PC-3 (cell line): ENCODE measurements around the gene GNG11. TPM values are rescaled to one million over a fixed set of nuclear protein-coding genes. Genes with fewer than 3 reads are reported as not detected.

Source experiments
- total RNA-seq: library from RNA; depleted of rRNA; stranded (reverse); fragments of >200 nt; gene quantifications from 2 replicates; pipeline ENCODE4 v1.2.3, GENCODE V29; 2014; rRNA removed

The GNG11 gene
- total RNA-seq, 1 experiment from 2014 or later, result 3.0 TPM

Other genes starting within 250 kb of the GNG11 start
- gene TFPI2, start 31.0 kb upstream of the GNG11 start, total RNA-seq, result 53.1 and 62.6 TPM in 2 replicates
- not detected in 2 replicates for gene GNGT1, start 15.2 kb upstream of the GNG11 start, total RNA-seq
- gene BET1, start 82.6 kb downstream of the GNG11 start, total RNA-seq, result 7.9 and 12.1 TPM in 2 replicates